Esophagus squamous epithelium (tissue), 4 donors: Measurements from ENCODE around the gene MRPL33.

Experiments used
- CTCF ChIP-seq, 6 experiments: fragments of 450-650 bp in 4 of 6; fragments of 200-600 bp in 2 of 6; sonication (generic) in 2 of 6; IDR thresholded peaks; one replicate each; pipeline ENCODE4 v1.5.1; 2016 to 2019; ENCODE audit warnings: antibody characterized with exemption in 6 of 6, mild to moderate bottlenecking in 4 of 6, moderate library complexity in 4 of 6
- POLR2A ChIP-seq, 4 donors: fragments of 450-650 bp; IDR thresholded peaks; one replicate each; pipeline ENCODE4 v1.6.1; 2017; ENCODE audit warnings: antibody characterized with exemption in 4 of 4, mild to moderate bottlenecking in 4 of 4, moderate library complexity in 3 of 4

- TF ChIP-seq CTCF (IDR thresholded peaks at IDR 0.05) (no peak), POLR2A (IDR thresholded peaks at IDR 0.05) (no peak)
These were observed 43.2 kb upstream of the MRPL33 start for GRCh38 chr2:27728081-27728858.
